OCI-LY7 (cell line): ENCODE data around the gene SHISAL1. TPM values are rescaled to one million over a fixed set of nuclear protein-coding genes. Genes with fewer than 3 reads are reported as not detected.

ENCODE experiments used
- BruUV-seq: library from RNA; stranded (reverse); fragments of 400-500 nt; replicated peaks from 2 replicates; lab custom pipeline; 2021; lab: Mats Ljungman, UMichigan
- CTCF ChIA-PET: fragments of 300-600 bp; sonication (Branson Sonifier 250); formaldehyde crosslinking; loops from one replicate; lab custom pipeline; 2022; ENCODE audit warnings: antibody characterized with exemption; ENCODE audit not compliant: unreplicated experiment; lab: Charles Lee
- POLR2A ChIA-PET: fragments of 300-600 bp; sonication (Branson Sonifier 250); formaldehyde crosslinking; loops from one replicate; lab custom pipeline; 2022; ENCODE audit warnings: antibody characterized with exemption; lab: Charles Lee
- DNase-seq: peaks from one replicate; pipeline ENCODE4 v3.0.0-alpha.2; 2015; ENCODE audit warnings: low spot score
- H2AFZ ChIP-seq: fragments of 200-600 bp; sonication (generic), shearing (Covaris generic); 2 replicates; pipeline ENCODE4 v1.6.1; 2014; ENCODE audit warnings: mild to moderate bottlenecking, antibody characterized with exemption, low read length, moderate library complexity
- H3K27ac ChIP-seq: fragments of 200-600 bp; sonication (generic); 2 replicates; pipeline ENCODE4 v1.5.1; 2014; ENCODE audit warnings: mixed run types, low read depth, mild to moderate bottlenecking, moderate library complexity, low read length, inconsistent platforms; ENCODE audit not compliant: poor library complexity, severe bottlenecking
- H3K36me3 ChIP-seq: fragments of 200-600 bp; sonication (generic); 2 replicates; pipeline ENCODE4 v1.6.1; 2014; ENCODE audit warnings: mild to moderate bottlenecking, antibody characterized with exemption, low read length, moderate library complexity, mixed read lengths; ENCODE audit not compliant: insufficient read depth
- H3K4me1 ChIP-seq: fragments of 200-600 bp; sonication (generic); 2 replicates; pipeline ENCODE4 v1.5.1; 2014; ENCODE audit warnings: mild to moderate bottlenecking, low read length; ENCODE audit not compliant: insufficient read depth, poor library complexity, severe bottlenecking
- H3K4me2 ChIP-seq: fragments of 200-600 bp; sonication (generic); 2 replicates; pipeline ENCODE4 v1.6.1; 2014; ENCODE audit warnings: mild to moderate bottlenecking, low read length
- H3K4me3 ChIP-seq: fragments of 200-600 bp; sonication (generic); 2 replicates; pipeline ENCODE4 v1.5.1; 2014; ENCODE audit warnings: mild to moderate bottlenecking, low read depth, low read length; ENCODE audit not compliant: poor library complexity, severe bottlenecking
- H3K79me2 ChIP-seq: fragments of 200-600 bp; sonication (generic); 2 replicates; pipeline ENCODE4 v1.6.1; 2016; ENCODE audit warnings: low read depth, mild to moderate bottlenecking, low read length, moderate library complexity, mixed read lengths; ENCODE audit not compliant: insufficient read depth
- H3K9me2 ChIP-seq: fragments of 200-600 bp; sonication (generic); 2 replicates; pipeline ENCODE4 v1.6.1; 2016; ENCODE audit warnings: mild to moderate bottlenecking, low read length, mixed read lengths; ENCODE audit not compliant: insufficient read depth
- H3K9me3 ChIP-seq: fragments of 200-600 bp; sonication (generic); 2 replicates; pipeline ENCODE4 v1.6.1; 2014; ENCODE audit warnings: mild to moderate bottlenecking, mixed run types, low read length, mixed read lengths
- H4K20me1 ChIP-seq: fragments of 200-600 bp; sonication (generic); 2 replicates; pipeline ENCODE4 v1.6.1; 2014; ENCODE audit warnings: mild to moderate bottlenecking, antibody characterized with exemption, low read length, moderate library complexity, mixed read lengths; ENCODE audit not compliant: insufficient read depth
- CTCF ChIP-seq: fragments of 200-600 bp; sonication (generic); conservative IDR thresholded peaks from 2 replicates; pipeline ENCODE4 v1.5.1; 2014; ENCODE audit warnings: mild to moderate bottlenecking, antibody characterized with exemption, low read length, moderate library complexity, mixed read lengths
- EZH2phosphoT487 ChIP-seq: fragments of 200-600 bp; sonication (generic); IDR thresholded peaks from 2 replicates; pipeline ENCODE4 v1.6.1; 2018; ENCODE audit warnings: low read depth, borderline replicate concordance, mild to moderate bottlenecking, mixed run types, antibody characterized with exemption, low read length, moderate library complexity, mixed read lengths
- intact Hi-C: fragments of 100-400 bp; cut with micrococcal nuclease; formaldehyde crosslinking; loops from one replicate; pipeline ENCODE4 v1.10.0; 2022; ENCODE audit not compliant: unreplicated experiment
- total RNA-seq, 2 experiments: library from RNA; depleted of rRNA in 1 of 2; stranded (reverse); fragments of >200 nt in 1 of 2; shearing (Covaris generic) in 1 of 2; gene quantifications; 2 replicates each; pipeline ENCODE4 v1.2.3, GENCODE V29; 2014 to 2022

The SHISAL1 gene
- total RNA-seq, 2 experiments from 2014 or later = not detected

GRCh38 chr22:44340271-44341239 is 27.8 kb upstream of the SHISAL1 start:
- Histone ChIP-seq H3K27ac (no peak overlapping the region), H3K4me3 (no peak overlapping the region), H3K4me1 (no peaks in the 10 kb centered on the region), H3K9me2 (no peaks in the 10 kb centered on the region), H2AFZ (no peak overlapping the region), H3K36me3 (no peaks in the 10 kb centered on the region), H3K9me3 (no peaks in the 10 kb centered on the region), H3K79me2 (no peaks in the 10 kb centered on the region), H3K4me2 (no peak overlapping the region), H4K20me1 (no peaks in the 10 kb centered on the region)
- no peak for DNase-seq
- POLR2A ChIA-PET = interaction anchor here (0.6 kb wide), 1 partner anchor 74 kb away, joined by 4 read pairs; no protein-coding TSS in a partner anchor
- BruUV-seq = no TSS peak
- TF ChIP-seq EZH2phosphoT487 = no peak
- TF ChIP-seq CTCF = no peak
- CTCF ChIA-PET = no interaction called here
- intact Hi-C loops = no loop called here

- Histone ChIP-seq H3K4me1 (no peaks in the 10 kb centered on the region), H2AFZ (no peak overlapping the region), H3K79me2 (no peaks in the 10 kb centered on the region), H3K9me3 (no peaks in the 10 kb centered on the region), H3K9me2 (no peaks in the 10 kb centered on the region), H3K4me2 (no peak overlapping the region), H3K27ac (no peak overlapping the region), H4K20me1 (no peaks in the 10 kb centered on the region), H3K36me3 (no peaks in the 10 kb centered on the region), H3K4me3 (no peak overlapping the region)
- POLR2A ChIA-PET = no interaction called here
- no peak for DNase-seq
- TF ChIP-seq EZH2phosphoT487 (no peak), CTCF (no peak)
- intact Hi-C loops = no loop called here
- no TSS peak for BruUV-seq
- CTCF ChIA-PET = no interaction called here
Measured at GRCh38 chr22:44338906-44339305, 26.2 kb upstream of the SHISAL1 start.
